NCI-H1417 (cell line): ENCODE measurements around the gene VTI1A.

Experiments used
- DNase-seq, 3 experiments: peaks; one replicate each; lab custom pipeline; 2025; lab: John Stamatoyannopoulos, UW

The VTI1A gene

GRCh38 chr10:112785089-112785488 is 338.1 kb downstream of the VTI1A start:
- DNase-seq, result no peak

- DNase-seq, result no peak
Observed at GRCh38 chr10:112789248-112789647, 342.2 kb downstream of the VTI1A start.

DNA sequence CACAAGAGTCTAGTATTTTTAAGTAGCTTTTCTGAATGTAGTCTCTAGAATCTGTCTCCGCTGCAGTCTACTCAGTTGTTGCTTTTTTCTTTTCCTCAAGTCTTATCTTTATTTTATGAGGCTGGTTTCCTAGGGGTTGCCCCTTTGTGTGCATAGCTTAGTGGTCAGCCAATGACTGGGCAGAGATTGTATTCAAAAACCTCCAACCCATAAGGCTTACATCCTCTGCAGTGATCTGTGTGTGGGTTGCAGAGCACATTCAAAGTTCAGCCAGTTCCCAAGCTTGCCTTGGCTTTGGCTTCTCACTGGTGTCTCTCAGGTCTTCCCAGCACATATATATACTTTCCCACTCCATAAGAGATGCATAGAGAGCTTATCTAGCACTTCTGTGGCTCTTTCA is 343.0 kb downstream of the VTI1A start:
- no peak for DNase-seq

- DNase-seq, result no peak
Observed at GRCh38 chr10:112790921-112791320, 343.9 kb downstream of the VTI1A start.

- no peak for DNase-seq
Observed at GRCh38 chr10:112791447-112791846, 344.4 kb downstream of the VTI1A start.

- DNase-seq, result peak in 2 of 3 experiments; percentile 7 to 54
Observed at GRCh38 chr10:112792487-112793201, 345.6 kb downstream of the VTI1A start.

DNA sequence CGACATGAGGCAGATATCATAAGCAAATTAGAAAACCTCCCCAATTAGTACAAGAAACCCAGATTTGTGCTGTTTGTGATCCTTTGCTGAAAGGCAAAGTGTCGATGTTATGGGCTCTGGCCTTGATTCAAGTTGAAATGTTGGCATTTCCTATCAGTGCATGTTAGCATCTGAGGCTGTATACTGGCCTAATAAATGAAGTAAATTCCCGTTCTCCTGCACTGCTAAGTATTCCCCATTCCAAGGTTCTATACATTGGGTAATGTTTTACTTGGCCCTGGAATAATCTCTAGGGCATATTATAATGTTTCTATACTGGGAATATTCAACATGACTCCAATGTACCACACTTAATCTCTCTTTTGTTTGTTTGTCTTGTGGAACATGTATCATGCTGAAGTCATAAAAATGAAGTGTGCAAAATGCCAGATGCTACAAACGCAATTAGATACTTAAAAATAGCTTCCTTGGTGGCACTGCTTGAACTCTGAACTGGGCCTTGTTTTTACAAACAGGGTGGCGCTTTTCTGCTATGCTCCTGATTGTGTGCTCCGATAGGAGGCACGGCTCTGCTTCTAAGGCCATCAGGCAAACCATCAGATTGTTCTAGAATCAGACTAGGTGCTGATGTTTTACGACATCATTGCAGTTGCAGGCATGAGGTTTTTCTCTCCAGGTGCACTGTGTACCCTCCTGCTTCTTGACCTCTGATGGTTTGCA is 346.3 kb downstream of the VTI1A start:
- DNase-seq, result peak in 2 of 3 experiments; percentile 26 to 51

- DNase-seq, result no peak
Observed at GRCh38 chr10:112794201-112794600, 347.2 kb downstream of the VTI1A start.

- no peak for DNase-seq
Observed at GRCh38 chr10:112795067-112795466, 348.1 kb downstream of the VTI1A start.

DNA sequence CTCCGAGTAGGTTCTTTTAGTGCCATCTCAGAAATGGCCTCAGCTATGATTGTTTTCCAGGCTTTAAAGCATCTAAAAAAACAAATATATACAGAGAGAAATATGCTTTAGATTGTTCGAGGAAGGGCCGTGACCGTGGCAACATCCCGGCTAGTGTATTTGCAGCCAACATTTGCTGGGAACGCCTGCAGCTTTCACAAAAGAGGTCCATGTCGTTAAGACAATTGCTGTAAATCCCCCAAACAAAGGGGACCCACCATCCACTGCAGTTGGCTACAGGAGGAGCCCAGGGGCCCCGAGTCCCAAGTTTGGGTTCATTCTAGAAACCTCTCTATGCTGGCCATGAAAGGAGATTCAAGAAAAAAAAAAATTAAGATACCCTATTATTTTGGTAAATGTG is 350.2 kb downstream of the VTI1A start:
- no peak for DNase-seq

DNA sequence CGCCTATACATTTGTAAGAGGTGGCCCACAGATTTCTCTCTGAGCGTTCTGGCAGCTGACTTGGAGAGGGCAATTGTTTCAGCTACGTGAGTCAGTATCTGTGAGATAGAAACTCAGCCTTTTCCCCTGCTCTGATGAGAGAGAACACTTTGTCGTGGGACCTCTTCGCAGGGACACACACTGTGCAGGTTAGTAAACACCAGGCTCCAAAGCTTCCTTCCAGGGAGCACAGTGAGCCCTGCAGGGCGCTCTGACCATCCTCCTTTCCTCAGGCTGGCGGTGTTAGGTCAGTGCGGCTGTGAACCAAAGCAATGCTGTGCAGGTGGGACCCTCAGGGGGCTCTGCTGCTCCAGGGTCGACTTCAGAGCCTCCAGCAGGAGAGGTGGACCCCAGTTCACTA is 350.8 kb downstream of the VTI1A start:
- DNase-seq, result no peak

- no peak for DNase-seq
Observed at GRCh38 chr10:112799038-112799437, 352.0 kb downstream of the VTI1A start.

GRCh38 chr10:112799726-112800510 is 352.9 kb downstream of the VTI1A start:
- no peak for DNase-seq

- no peak for DNase-seq
Observed at GRCh38 chr10:112801004-112801403, 354.0 kb downstream of the VTI1A start.

GRCh38 chr10:112801748-112802147 is 354.7 kb downstream of the VTI1A start:
- DNase-seq, result no peak

- DNase-seq, result no peak
Observed at GRCh38 chr10:112802411-112803022, 355.5 kb downstream of the VTI1A start.

DNA sequence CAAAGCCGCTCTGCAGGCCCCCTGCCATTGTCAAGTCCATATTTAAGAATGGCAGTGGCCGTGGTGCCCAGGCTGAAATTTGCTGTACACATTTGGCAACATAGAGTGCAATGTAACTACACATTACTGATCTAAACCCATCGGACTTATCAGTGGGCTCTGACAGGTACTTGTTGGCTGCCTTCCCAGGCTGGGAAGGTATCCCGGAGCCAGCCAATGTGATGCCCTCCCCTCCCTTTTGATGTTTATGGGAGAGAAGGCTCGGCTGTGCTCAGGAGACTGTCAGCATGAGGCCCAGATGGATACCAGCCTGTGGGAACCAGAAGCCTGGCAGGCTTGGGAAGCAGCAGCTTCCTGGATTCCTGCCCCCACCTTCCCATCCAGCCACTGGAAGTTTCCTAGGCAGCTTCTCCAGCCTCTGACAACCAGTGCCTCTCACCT is 357.0 kb downstream of the VTI1A start:
- peak in 2 of 3 experiments; percentile 24 to 31 for DNase-seq

GRCh38 chr10:112805254-112805590 is 358.2 kb downstream of the VTI1A start:
- no peak for DNase-seq

- DNase-seq, result no peak
Observed at GRCh38 chr10:112805701-112806100, 358.7 kb downstream of the VTI1A start.

DNA sequence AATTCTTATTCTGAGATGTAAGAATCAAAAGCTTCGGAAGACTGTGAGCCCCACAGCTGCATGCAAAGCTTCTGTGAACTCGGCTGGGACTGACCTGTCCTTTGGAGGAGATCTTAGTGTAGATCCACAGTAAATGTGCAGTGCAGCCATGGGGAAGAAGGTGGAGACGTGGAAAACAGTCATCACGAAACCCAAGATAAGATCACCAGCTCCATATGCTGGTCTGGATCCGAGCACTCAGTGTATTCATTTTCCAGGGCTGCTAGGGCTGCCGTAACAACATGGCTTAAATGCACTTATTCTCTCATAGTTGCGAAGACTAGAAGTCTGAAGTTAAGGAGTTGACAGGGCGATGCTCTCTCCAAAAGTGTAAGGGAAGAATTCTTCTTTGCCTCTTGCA is 360.0 kb downstream of the VTI1A start:
- DNase-seq, result no peak

DNA sequence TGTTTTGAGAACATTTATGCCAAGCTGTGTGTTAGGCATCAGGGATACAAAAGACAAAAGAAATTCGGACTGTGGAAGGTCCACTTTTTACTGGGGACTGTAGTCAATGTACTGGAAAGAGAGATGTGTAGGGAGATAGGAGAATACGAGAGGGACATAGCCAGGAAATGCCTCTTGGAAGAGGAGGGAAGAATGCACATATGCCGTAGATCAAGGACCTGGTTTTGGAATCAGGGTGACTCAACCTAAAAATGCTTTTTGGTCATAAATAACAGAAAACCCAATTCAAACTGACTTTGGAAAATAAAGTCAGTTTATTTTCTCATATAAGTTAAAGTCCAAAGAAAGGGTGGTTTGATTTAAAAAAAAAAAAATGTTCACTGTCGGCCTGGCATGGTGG is 362.7 kb downstream of the VTI1A start:
- DNase-seq, result no peak

DNA sequence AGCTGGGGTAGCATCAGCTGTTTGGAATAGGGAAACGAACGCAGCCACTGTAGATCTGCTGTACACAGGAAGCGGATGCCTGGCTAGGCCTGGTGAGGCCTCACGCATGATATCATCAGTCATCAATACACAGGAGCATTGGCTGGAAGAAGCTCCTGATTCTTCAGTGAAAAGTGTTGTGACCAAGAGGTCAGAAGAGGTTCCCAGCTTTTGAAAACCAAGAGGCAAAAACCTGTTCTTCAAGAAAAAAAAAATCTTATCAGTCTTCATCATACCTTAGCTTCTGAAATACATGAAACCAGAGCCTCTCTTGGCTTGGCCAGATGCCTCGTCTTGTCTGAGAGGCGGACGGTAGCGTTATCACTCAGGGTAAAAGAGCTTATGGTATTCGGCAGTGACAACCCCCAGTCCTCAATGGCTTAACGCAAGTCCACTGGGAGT is 363.7 kb downstream of the VTI1A start:
- no peak for DNase-seq
